ENCODE results near the gene NAT10. TPM values are rescaled to one million over a fixed set of nuclear protein-coding genes. Genes with fewer than 3 reads are reported as not detected.
A peak's percentile ranks its signal among the peaks of the same experiment; 100 is the strongest.

The NAT10 gene
- total and polyA plus RNA-seq, 3 donors from 2014 or later: 47.7 to 50.5 (median 49.9) TPM

- H3K27ac ChIP-seq: peak overlapping the region in 1 of 2 donors; percentile 56
- intact Hi-C loops (cut with DNase I; ENCODE audit: low total_unique reads): no loop called here
- H3K27me3 ChIP-seq: no peaks in the 10 kb centered on the region
- no peak overlapping the region for H3K4me3 ChIP-seq
- no peaks in the 10 kb centered on the region for H3K9me3 ChIP-seq
- TF ChIP-seq CTCF (IDR thresholded peaks at IDR 0.05) (no peak), POLR2A (IDR thresholded peaks at IDR 0.05) (no peak)
- DNase-seq: peak; percentile 26
- H3K4me1 ChIP-seq: no peaks in the 10 kb centered on the region
- no peaks in the 10 kb centered on the region for H3K36me3 ChIP-seq (ENCODE audit: low read depth, missing control alignments)
- 66 to 85% methylated on average over 9 to 15 of the region's 15 CpGs for WGBS, 2 donors
Measured at GRCh38 chr11:34155057-34155756, 49.8 kb downstream of the NAT10 start.

- no peak overlapping the region for H3K27ac ChIP-seq
- no peaks in the 10 kb centered on the region for H3K27me3 ChIP-seq
- H3K4me1 ChIP-seq: no peaks in the 10 kb centered on the region
- TF ChIP-seq CTCF (IDR thresholded peaks at IDR 0.05) (no peak), POLR2A (IDR thresholded peaks at IDR 0.05) (no peak)
- no peak for DNase-seq
- H3K4me3 ChIP-seq: no peak overlapping the region
- WGBS, 2 donors: 16 to 54% methylated on average over 2 of the region's 2 CpGs
- no peaks in the 10 kb centered on the region for H3K36me3 ChIP-seq (ENCODE audit: low read depth, missing control alignments)
- intact Hi-C loops (cut with DNase I; ENCODE audit: low total_unique reads): no loop called here
- no peaks in the 10 kb centered on the region for H3K9me3 ChIP-seq
Measured at GRCh38 chr11:34155757-34156062, 50.3 kb downstream of the NAT10 start.

- Histone ChIP-seq H3K27ac (no peak overlapping the region), H3K36me3 (ENCODE audit: low read depth, missing control alignments) (no peaks in the 10 kb centered on the region), H3K4me3 (no peak overlapping the region), H3K27me3 (no peaks in the 10 kb centered on the region), H3K4me1 (no peaks in the 10 kb centered on the region), H3K9me3 (no peaks in the 10 kb centered on the region)
- WGBS, 2 donors: 77 to 82% methylated on average over 3 to 9 of the region's 9 CpGs
- intact Hi-C loops (cut with DNase I; ENCODE audit: low total_unique reads): no loop called here
- no peak for DNase-seq
- TF ChIP-seq CTCF (IDR thresholded peaks at IDR 0.05): no peak
- no peak for TF ChIP-seq POLR2A (IDR thresholded peaks at IDR 0.05)
Measured at GRCh38 chr11:34157163-34157562, 51.7 kb downstream of the NAT10 start.

- Histone ChIP-seq H3K36me3 (ENCODE audit: low read depth, missing control alignments) (no peaks in the 10 kb centered on the region), H3K9me3 (no peaks in the 10 kb centered on the region), H3K27ac (no peak overlapping the region), H3K4me1 (no peaks in the 10 kb centered on the region), H3K27me3 (no peaks in the 10 kb centered on the region), H3K4me3 (no peak overlapping the region)
- no peak for DNase-seq
- 59 to 100% methylated on average over 1 to 6 of the region's 6 CpGs for WGBS, 2 donors
- TF ChIP-seq CTCF (IDR thresholded peaks at IDR 0.05) (no peak), POLR2A (IDR thresholded peaks at IDR 0.05) (no peak)
- intact Hi-C loops (cut with DNase I; ENCODE audit: low total_unique reads): no loop called here
Measured at GRCh38 chr11:34158661-34159060, 53.2 kb downstream of the NAT10 start.
